Liver (tissue), 9 donors: ENCODE results near the gene PCSK1N. TPM values are rescaled to one million over a fixed set of nuclear protein-coding genes. Genes with fewer than 3 reads are reported as not detected.

Source experiments
- DNase-seq: peaks from one replicate; pipeline ENCODE4 v3.0.0-alpha.2; 2017; ENCODE audit warnings: low spot score
- H3K27ac ChIP-seq, 2 donors: one replicate each; pipeline ENCODE4 v1.7.0; 2013; ENCODE audit warnings: inconsistent platforms in 2 of 2, low read length in 2 of 2, control low read depth in 1 of 2, low read depth in 1 of 2, mild to moderate bottlenecking in 1 of 2
- H3K27me3 ChIP-seq, 4 donors: one replicate each; pipeline versions ENCODE4 v1.6.1 to v1.7.0; 2013; ENCODE audit warnings: low read length in 3 of 4, inconsistent platforms in 1 of 4, mild to moderate bottlenecking in 1 of 4, moderate library complexity in 1 of 4; ENCODE audit not compliant: control insufficient read depth in 4 of 4, insufficient read depth in 4 of 4
- H3K36me3 ChIP-seq, 4 donors: one replicate each; pipeline versions ENCODE4 v1.6.1 to v1.7.0; 2013; ENCODE audit warnings: low read length in 3 of 4, mild to moderate bottlenecking in 3 of 4, low read depth in 1 of 4, moderate library complexity in 1 of 4; ENCODE audit not compliant: control insufficient read depth in 4 of 4, insufficient read depth in 3 of 4
- H3K4me1 ChIP-seq, 4 donors: one replicate each; pipeline versions ENCODE4 v1.6.1 to v1.7.0; 2013; ENCODE audit warnings: low read length in 3 of 4, mild to moderate bottlenecking in 3 of 4, moderate library complexity in 1 of 4; ENCODE audit not compliant: control insufficient read depth in 4 of 4, insufficient read depth in 4 of 4
- H3K4me3 ChIP-seq, 3 donors: one replicate each; pipeline versions ENCODE4 v1.6.1 to v1.7.0; 2013; ENCODE audit warnings: low read length in 3 of 3, control low read depth in 1 of 3, low read depth in 1 of 3, mild to moderate bottlenecking in 1 of 3
- H3K9ac ChIP-seq, 2 donors: one replicate each; pipeline ENCODE4 v1.7.0; 2013; ENCODE audit warnings: low read length in 2 of 2, mild to moderate bottlenecking in 2 of 2, moderate library complexity in 2 of 2, control low read depth in 1 of 2, low read depth in 1 of 2
- H3K9me3 ChIP-seq, 4 donors: one replicate each; pipeline versions ENCODE4 v1.6.1 to v1.7.0; 2013; ENCODE audit warnings: low read length in 3 of 4; ENCODE audit not compliant: control insufficient read depth in 4 of 4
- EGR1 ChIP-seq, 2 donors: IDR thresholded peaks; 2 replicates each; pipeline ENCODE4 v1.6.1; 2016 to 2018; ENCODE audit warnings: antibody characterized with exemption in 2 of 2, low read depth in 2 of 2
- FOXA2 ChIP-seq: IDR thresholded peaks from 2 replicates; pipeline ENCODE4 v1.6.1; 2016; ENCODE audit warnings: antibody characterized with exemption
- GABPA ChIP-seq, 2 donors: IDR thresholded peaks in 1 of 2; conservative IDR thresholded peaks in 1 of 2; 2 replicates each; pipeline ENCODE4 v1.6.1; 2016; ENCODE audit warnings: antibody characterized with exemption in 2 of 2, mild to moderate bottlenecking in 1 of 2, moderate library complexity in 1 of 2
- JUND ChIP-seq, 2 donors: IDR thresholded peaks; 2 replicates each; pipeline ENCODE4 v1.6.1; 2016; ENCODE audit warnings: antibody characterized with exemption in 2 of 2
- RXRA ChIP-seq, 2 donors: IDR thresholded peaks; 2 replicates each; pipeline ENCODE4 v1.6.1; 2017 to 2018; ENCODE audit warnings: antibody characterized with exemption in 2 of 2, mild to moderate bottlenecking in 1 of 2
- TAF1 ChIP-seq: conservative IDR thresholded peaks from 2 replicates; pipeline ENCODE4 v1.6.1; 2016; ENCODE audit warnings: antibody characterized with exemption, mild to moderate bottlenecking
- YY1 ChIP-seq: IDR thresholded peaks from 2 replicates; pipeline ENCODE4 v1.6.1; 2016; ENCODE audit warnings: antibody characterized with exemption, mild to moderate bottlenecking
- WGBS: extraction: QIAGEN DNeasy Blood & Tissue Kit; methylation state at CpG from one replicate; pipeline ENCODE4 v1.1.7; 2013; 5-methylcytosine and 5-hydroxymethylcytosine counted together
- polyA plus RNA-seq, 2 donors: library from polyadenylated mRNA; stranded (reverse) in 1 of 2; unstranded in 1 of 2; fragments of 200-250 nt in 1 of 2; fragments of >200 nt in 1 of 2; fragmentation: Nextera tagmentation in 1 of 2; extraction: Ambion mirVana in 1 of 2; gene quantifications; one replicate each; pipeline versions ENCODE4 v1.2.1 to v1.2.3, GENCODE V29; 2013 to 2015
- total RNA-seq, 2 donors: library from RNA; depleted of rRNA; stranded (reverse); fragments of >200 nt; gene quantifications; one replicate each; pipeline ENCODE4 v1.2.3, GENCODE V29; 2014
- TF ChIP-seq, protein P1 (sequence below): IDR thresholded peaks from 2 replicates; pipeline ENCODE4 v1.6.1; 2016; ENCODE audit warnings: antibody characterized with exemption
- TF ChIP-seq, protein P2 (sequence below): IDR thresholded peaks from 2 replicates; pipeline ENCODE4 v1.6.1; 2016; ENCODE audit warnings: antibody characterized with exemption
- TF ChIP-seq, protein P3 (sequence below): IDR thresholded peaks from 2 replicates; pipeline ENCODE4 v1.6.1; 2016; ENCODE audit warnings: antibody characterized with exemption, mild to moderate bottlenecking
- TF ChIP-seq, protein P4 (sequence below): fragments of 150-350 bp; IDR thresholded peaks from 2 replicates; pipeline ENCODE4 v1.5.1; 2017; ENCODE audit warnings: improper control_type of control experiment, low read depth, low read length; ENCODE audit not compliant: missing input control
- donor health status: healthy.
- donor health status: healthy.
- donor health status: healthy.
- donor health status: healthy.
- donor health status: healthy.

PCSK1N gene
- total and polyA plus RNA-seq, 4 donors = 0.05 to 5.4 (median 0.92) TPM

DNA sequence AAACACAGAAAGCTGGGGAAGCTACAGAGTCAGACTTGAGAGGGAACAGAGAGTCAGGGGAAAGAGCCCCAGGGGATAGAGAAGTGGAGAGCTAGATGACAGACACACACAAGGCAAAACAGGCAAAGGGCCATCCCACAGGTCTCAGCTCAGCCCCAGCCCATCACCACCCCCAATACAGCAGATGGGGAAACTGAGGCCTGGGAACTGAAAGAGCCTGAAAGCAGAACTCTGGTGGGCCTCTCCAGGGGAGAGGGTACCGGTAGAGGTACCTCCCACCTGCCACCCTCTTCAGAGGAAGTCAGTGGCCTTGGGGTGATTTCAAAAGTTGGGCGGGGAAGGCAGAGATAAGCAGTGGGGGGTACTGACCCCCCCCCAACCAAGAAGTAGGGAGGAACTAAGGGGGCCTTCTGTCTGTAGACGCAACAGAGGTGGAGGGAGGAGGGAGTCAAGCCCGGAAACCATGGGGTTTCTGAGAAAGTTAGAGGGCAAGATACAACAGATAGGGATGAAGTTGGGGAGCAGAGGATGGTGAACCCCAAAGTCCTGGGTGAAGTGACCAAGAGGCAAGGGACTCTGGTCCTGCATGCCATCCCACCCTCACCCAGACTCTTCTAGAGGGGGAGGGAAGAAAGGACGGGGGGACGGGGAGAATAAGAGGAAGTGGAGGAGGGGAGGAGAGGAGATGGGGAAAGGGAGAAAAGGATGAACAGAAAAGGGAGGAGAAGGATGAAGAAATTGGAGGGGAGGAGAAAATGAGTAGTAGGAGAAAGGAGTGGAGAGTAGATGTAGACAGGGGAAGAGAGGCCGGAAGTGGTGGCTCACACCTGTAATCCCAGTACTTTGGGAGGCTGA lies 45.8 kb downstream of the PCSK1N start:
- no peak overlapping the region for H3K27ac ChIP-seq
- no peaks in the 10 kb centered on the region for H3K4me1 ChIP-seq
- no peak for DNase-seq
- no peak for TF ChIP-seq RXRA (IDR thresholded peaks at IDR 0.05)
- TF ChIP-seq, protein P1, sequence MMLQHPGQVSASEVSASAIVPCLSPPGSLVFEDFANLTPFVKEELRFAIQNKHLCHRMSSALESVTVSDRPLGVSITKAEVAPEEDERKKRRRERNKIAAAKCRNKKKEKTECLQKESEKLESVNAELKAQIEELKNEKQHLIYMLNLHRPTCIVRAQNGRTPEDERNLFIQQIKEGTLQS = no peak
- TF ChIP-seq, protein P2, sequence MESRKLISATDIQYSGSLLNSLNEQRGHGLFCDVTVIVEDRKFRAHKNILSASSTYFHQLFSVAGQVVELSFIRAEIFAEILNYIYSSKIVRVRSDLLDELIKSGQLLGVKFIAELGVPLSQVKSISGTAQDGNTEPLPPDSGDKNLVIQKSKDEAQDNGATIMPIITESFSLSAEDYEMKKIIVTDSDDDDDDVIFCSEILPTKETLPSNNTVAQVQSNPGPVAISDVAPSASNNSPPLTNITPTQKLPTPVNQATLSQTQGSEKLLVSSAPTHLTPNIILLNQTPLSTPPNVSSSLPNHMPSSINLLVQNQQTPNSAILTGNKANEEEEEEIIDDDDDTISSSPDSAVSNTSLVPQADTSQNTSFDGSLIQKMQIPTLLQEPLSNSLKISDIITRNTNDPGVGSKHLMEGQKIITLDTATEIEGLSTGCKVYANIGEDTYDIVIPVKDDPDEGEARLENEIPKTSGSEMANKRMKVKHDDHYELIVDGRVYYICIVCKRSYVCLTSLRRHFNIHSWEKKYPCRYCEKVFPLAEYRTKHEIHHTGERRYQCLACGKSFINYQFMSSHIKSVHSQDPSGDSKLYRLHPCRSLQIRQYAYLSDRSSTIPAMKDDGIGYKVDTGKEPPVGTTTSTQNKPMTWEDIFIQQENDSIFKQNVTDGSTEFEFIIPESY = no peak
- TF ChIP-seq TAF1 = no peak
- TF ChIP-seq, protein P3, sequence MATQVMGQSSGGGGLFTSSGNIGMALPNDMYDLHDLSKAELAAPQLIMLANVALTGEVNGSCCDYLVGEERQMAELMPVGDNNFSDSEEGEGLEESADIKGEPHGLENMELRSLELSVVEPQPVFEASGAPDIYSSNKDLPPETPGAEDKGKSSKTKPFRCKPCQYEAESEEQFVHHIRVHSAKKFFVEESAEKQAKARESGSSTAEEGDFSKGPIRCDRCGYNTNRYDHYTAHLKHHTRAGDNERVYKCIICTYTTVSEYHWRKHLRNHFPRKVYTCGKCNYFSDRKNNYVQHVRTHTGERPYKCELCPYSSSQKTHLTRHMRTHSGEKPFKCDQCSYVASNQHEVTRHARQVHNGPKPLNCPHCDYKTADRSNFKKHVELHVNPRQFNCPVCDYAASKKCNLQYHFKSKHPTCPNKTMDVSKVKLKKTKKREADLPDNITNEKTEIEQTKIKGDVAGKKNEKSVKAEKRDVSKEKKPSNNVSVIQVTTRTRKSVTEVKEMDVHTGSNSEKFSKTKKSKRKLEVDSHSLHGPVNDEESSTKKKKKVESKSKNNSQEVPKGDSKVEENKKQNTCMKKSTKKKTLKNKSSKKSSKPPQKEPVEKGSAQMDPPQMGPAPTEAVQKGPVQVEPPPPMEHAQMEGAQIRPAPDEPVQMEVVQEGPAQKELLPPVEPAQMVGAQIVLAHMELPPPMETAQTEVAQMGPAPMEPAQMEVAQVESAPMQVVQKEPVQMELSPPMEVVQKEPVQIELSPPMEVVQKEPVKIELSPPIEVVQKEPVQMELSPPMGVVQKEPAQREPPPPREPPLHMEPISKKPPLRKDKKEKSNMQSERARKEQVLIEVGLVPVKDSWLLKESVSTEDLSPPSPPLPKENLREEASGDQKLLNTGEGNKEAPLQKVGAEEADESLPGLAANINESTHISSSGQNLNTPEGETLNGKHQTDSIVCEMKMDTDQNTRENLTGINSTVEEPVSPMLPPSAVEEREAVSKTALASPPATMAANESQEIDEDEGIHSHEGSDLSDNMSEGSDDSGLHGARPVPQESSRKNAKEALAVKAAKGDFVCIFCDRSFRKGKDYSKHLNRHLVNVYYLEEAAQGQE = no peak
- TF ChIP-seq FOXA2 = no peak
- TF ChIP-seq YY1 = no peak
- TF ChIP-seq, protein P4, sequence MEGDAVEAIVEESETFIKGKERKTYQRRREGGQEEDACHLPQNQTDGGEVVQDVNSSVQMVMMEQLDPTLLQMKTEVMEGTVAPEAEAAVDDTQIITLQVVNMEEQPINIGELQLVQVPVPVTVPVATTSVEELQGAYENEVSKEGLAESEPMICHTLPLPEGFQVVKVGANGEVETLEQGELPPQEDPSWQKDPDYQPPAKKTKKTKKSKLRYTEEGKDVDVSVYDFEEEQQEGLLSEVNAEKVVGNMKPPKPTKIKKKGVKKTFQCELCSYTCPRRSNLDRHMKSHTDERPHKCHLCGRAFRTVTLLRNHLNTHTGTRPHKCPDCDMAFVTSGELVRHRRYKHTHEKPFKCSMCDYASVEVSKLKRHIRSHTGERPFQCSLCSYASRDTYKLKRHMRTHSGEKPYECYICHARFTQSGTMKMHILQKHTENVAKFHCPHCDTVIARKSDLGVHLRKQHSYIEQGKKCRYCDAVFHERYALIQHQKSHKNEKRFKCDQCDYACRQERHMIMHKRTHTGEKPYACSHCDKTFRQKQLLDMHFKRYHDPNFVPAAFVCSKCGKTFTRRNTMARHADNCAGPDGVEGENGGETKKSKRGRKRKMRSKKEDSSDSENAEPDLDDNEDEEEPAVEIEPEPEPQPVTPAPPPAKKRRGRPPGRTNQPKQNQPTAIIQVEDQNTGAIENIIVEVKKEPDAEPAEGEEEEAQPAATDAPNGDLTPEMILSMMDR = no peak
- TF ChIP-seq EGR1 (IDR thresholded peaks at IDR 0.05; ENCODE audit: low read depth in 2 of 2) = no peak
- TF ChIP-seq JUND (IDR thresholded peaks at IDR 0.05) = no peak
- no peak for TF ChIP-seq GABPA (IDR thresholded peaks at IDR 0.05 in 1 of 2, conservative IDR thresholded peaks at IDR 0.05 in 1 of 2)
- no peak overlapping the region for H3K9ac ChIP-seq
- no peaks in the 10 kb centered on the region for H3K36me3 ChIP-seq
- 69% methylated on average over 7 of the region's 7 CpGs for WGBS
- no peak overlapping the region for H3K4me3 ChIP-seq
- peaks cover 0 to 3% (median 0%) of the 10 kb centered on the region in 4 donors for H3K27me3 ChIP-seq
- H3K9me3 ChIP-seq = no peaks in the 10 kb centered on the region
